Measurements from ENCODE around the gene IDH3B.

The IDH3B gene

DNA sequence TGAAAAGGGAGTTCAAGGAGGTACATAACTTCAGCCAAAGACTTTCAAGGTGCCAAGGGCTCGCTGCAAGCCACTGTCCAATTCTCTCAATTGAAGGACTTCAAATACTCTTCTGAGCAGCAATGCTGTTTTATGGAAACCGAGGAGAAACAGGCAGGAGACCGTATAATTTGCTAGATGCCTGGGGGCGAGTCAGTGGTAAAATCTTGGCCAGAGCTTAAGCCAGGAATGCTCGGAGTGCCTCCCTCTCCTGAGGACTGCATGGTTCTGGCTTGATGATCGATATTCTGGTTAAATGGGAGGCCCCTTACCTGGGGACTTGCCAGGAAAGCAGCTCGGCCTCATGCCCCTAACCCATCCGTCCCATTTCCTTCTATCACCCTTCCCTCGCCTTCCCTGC lies 47.4 kb downstream of the IDH3B start:
- TF ChIP-seq, protein P1, sequence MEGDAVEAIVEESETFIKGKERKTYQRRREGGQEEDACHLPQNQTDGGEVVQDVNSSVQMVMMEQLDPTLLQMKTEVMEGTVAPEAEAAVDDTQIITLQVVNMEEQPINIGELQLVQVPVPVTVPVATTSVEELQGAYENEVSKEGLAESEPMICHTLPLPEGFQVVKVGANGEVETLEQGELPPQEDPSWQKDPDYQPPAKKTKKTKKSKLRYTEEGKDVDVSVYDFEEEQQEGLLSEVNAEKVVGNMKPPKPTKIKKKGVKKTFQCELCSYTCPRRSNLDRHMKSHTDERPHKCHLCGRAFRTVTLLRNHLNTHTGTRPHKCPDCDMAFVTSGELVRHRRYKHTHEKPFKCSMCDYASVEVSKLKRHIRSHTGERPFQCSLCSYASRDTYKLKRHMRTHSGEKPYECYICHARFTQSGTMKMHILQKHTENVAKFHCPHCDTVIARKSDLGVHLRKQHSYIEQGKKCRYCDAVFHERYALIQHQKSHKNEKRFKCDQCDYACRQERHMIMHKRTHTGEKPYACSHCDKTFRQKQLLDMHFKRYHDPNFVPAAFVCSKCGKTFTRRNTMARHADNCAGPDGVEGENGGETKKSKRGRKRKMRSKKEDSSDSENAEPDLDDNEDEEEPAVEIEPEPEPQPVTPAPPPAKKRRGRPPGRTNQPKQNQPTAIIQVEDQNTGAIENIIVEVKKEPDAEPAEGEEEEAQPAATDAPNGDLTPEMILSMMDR (IDR thresholded peaks at IDR 0.05; ENCODE audit: low read depth, low read length) = no peak
- no peak for DNase-seq (ENCODE audit: extremely low read depth, low read depth)

DNA sequence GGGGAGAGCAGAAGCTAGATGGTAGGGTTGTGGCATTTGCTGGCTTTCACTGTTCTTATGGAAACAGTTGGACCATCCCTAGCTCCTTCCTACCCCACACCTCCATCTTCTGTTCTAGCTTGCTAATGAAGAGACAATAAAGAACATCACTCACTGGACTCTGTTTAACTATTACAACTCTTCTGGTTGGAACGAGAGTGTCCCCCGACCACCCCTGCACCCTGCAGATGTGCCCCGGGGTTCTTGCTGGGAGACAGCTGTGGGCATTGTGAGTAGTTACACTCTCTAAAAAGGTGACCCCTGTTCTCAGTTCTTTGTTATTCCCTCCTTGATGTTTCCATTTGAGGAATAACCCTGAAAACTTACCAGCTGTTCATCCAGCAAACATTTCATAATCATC lies 51.9 kb downstream of the IDH3B start:
- TF ChIP-seq, protein P1 (IDR thresholded peaks at IDR 0.05; ENCODE audit: low read depth, low read length) = no peak
- no peak for DNase-seq (ENCODE audit: extremely low read depth, low read depth)

DNA sequence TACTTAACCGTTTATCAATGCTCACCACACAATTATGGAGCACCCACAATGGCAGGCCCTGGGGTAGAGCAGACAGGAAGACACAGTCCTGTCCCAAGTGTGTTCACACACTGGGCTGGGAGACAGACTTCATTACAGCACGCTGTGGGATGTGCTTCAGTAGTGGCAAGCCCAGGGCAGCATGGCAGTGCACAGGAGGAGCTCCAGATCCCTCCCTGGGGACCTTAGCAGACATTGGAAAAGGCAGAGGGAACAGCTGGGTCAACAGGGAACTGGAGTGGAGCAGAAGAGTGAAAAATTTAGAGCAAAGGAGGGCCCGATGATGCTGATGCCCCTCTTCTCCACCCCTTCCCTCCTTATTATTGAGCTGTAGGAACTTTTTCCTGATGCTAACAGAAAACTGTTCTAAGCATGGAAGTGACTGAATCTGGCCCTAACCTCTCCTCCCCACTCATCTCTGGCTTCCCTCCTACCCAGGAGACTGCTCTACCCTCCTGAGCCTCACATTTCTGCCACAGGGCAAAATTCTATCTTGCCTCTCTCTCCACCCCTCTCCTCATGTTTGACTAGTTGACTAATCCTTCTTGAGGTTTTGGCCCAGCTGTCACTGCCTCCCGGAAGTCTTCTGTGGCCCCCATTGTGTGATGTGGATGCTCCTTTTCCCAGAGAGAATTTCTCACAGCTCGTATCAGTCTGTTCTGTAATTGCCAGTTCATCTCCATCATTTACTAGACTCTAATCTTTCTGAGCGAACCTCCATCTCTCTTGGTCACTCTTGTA lies 52.9 kb downstream of the IDH3B start:
- DNase-seq (ENCODE audit: extremely low read depth, low read depth) = no peak
- TF ChIP-seq, protein P1 (IDR thresholded peaks at IDR 0.05; ENCODE audit: low read depth, low read length) = no peak

DNA sequence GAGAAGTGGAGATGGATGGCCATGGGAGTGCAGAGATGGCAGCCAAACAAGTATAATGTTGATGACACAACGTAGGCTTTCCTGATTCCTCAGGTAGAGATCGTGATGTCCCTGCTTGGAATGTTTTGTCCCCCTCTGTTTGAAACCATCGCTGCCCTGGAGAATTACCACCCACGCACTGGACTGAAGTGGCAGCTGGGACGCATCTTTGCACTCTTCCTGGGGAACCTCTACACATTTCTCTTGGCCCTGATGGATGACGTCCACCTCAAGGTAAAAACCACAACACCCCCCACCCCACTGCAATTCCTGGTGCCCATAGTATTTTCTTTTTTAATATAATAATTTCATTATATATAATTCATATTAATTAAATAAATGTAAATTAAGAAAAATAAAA lies 53.7 kb downstream of the IDH3B start:
- DNase-seq (ENCODE audit: extremely low read depth, low read depth) = no peak
- TF ChIP-seq, protein P1 (IDR thresholded peaks at IDR 0.05; ENCODE audit: low read depth, low read length) = no peak
